ENCODE data around the gene SLC2A10.

Gene SLC2A10

DNA sequence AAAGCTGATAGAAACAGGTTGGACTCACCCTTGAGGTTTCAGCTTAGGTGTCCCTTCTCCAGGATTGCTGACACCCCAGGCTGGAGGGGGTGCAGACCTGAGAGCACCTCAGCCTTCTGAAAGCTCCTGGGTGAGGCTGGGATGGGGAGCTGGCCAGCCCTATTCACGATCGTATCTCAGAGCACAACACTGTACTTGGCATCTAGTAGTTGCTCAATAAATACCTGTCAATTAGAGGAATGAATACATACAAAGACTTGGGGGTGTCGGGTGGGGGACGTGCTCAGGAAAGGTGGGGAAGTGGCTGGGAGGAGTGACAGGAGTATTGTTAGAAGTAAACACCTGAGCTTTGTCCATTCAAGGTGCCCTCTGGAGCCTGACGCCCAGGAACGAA is 61.7 kb downstream of the SLC2A10 start:
- DNase-seq, result no peak

DNA sequence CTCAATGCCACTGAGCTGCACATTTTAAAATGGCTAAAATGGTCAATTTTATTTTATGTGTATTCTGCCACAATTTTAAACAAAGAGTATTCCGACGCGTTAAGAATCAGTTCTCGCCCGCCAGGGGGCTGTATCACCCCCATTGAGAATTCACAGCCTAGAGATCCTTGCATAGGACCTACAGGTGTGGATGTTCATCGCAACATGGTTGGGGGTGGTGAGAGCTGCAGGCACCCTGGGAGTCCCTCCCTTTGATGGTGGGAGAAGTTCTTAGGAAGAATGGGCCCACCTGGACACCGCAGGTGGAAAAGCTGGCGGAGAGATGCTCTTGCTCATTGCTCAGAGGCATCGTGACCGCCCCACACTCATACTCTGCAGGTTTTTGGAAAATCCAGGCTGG is 63.5 kb downstream of the SLC2A10 start:
- no peak for DNase-seq

DNA sequence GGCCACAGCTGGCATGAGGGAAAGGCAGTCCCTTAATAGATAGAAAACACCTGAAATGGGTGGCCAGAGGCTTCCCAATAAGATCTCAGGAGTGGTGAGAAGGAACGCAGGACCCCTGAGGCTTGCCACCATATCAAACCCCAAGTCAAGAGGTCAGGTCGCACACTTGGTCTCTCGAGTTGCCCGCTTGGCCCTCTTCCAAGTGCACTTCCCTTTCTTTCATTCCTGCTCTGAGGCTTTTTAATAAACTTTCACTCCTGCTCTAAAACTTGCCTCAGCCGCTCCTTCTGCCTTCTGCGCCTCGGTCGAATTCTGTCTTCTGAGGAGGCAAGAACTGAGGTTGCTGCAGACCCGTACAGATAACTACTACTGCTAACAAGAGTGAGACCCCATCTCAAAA is 64.2 kb downstream of the SLC2A10 start:
- no peak for DNase-seq

DNA sequence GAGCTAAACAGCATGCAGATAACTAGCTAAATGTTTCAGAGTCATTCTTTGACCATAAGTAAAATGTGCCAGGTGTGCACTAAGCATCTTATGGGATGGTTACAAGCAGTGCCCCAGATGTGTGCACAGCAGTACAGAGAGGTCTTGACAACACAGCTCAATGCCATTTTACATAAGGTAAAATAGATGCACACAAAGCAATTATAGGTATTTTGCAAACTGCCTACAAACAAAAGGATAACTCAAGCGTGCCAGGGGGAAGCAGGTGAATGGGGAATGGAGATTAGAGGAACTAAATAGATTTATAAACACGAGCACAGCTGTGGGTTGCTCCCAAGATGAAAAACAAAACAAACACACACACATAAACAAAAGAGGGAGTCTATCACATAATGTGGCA is 64.8 kb downstream of the SLC2A10 start:
- DNase-seq, result no peak

DNA sequence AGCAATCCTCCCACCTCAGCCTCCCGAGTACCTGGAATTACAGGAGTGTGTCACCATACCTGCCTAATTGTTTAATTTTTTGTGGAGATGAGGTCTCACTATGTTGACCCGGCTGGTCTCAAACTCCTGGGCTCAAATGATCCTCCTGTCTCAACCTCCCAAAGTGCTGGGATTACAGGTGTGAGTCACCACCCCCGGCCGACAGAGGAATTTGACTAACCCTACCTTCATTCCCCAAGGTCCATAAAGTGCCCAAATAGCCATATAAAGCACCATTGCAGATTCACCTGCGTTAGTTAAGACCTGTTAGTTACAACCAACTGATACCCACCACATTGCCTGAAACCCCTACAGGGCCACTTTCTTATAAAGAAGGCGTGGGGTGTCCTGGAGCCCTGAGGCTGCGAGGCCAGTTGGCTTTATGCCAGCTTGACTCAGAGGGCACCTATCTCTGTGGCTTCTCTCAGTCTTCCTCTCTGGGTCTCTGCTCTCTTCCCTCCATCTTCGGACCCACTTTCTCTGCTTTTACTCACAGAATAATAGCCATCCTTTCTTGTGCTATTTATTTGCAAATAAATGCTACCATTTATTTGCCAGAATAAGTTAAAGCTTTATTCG is 65.6 kb downstream of the SLC2A10 start:
- DNase-seq, result no peak

DNA sequence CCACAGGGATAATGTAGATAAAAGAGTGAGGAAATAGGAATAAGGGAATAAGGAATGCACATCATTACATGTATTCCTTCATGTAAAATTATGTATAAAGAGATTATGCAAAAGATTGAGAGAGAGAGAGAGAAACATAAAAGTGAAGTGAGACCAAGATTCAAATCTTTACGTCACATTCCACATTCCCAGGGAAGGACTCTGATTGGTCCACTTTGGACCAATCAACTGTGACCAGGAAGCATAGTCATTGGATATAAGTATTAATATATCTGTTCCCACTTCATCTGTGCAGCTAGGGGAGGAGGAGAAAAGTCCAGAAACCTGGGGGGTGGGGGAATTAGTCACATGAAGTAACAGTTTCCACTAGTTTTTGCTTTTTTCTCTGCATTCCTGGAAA is 66.4 kb downstream of the SLC2A10 start:
- no peak for DNase-seq

DNA sequence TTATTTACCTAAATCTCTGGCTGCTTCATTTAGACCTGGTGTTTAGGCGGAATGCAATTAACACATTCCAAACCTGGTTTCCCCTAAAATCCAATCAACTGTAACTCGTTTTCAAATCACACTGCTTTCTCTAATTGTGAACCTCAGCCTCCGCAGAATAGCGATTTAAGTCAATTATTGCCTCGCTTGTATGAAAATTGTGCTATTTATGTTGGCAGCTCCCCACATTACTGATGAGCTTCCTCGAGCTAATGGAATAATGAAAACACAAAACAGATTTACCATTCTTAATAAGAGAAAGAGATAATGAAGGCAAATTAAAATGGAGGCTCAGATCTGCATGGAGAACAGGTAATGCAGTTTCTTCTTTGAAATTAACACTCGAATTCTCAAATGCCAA is 67.9 kb downstream of the SLC2A10 start:
- DNase-seq, result no peak

DNA sequence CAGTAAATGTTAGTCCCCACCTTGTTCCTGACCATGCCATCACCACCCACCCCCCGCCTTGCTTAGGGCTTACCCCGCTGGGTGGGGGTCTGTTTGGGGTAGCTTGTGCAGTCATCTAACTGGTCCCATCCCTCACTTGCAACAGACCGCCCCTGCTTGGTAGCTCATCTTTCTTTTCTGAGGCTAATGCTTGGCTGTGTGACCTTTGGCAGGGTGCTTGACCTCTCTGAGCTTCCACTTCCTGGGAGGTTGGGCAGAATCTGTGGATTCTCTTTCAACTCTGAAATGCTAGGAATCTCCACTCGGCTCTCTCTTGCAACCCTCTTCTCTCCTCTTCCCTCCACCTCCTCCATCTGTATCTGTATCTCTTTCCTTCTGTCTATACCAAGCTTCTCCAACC is 70.4 kb downstream of the SLC2A10 start:
- no peak for DNase-seq

DNA sequence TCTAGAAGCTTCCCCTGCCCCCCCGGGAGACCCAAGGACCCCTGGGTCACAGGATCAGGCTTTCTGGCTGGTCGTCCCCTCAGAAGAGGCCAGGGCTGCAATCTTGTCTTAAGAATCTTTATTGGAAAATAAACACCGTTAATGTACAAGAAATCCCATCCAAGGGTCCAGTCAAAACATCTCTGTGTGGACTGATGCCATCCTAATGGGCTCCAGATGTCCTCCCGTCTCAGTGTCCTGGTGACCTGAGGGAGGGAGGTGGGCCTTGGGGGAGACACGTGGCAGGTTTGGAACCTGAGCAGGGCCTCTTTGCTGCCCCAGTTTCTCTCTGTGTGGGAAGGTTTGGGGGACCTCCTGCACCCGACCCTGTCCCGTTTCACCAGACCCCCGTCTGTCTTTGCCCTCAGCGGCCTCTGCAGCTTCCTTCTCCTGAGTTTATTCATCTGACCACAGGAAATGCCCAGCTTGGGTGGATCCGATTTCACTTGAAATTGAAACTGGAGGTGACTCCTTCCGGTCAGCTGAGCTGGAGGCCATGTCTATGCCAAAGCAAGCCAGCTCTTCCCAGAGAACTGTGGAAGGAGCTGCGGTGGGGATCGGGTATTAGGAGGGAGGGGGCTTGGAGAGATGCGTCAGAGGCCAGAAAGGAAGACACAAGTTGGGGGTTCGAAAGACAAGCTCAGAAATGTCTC is 75.1 kb downstream of the SLC2A10 start:
- DNase-seq, result no peak

Data from activated gamma-delta T cell (primary cell).